Subcutaneous abdominal adipose tissue (tissue), 5 donors: ENCODE data around the gene UNC119.

ENCODE experiments used
- H3K27ac ChIP-seq: one replicate; pipeline ENCODE4 v1.7.0; 2013; ENCODE audit warnings: low read depth, mild to moderate bottlenecking, inconsistent platforms, low read length, moderate library complexity
- H3K27me3 ChIP-seq, 5 donors: one replicate each; pipeline ENCODE4 v1.7.0; 2013; ENCODE audit warnings: low read length in 5 of 5, inconsistent platforms in 1 of 5; ENCODE audit not compliant: control insufficient read depth in 5 of 5, insufficient read depth in 4 of 5
- H3K36me3 ChIP-seq, 5 donors: one replicate each; pipeline ENCODE4 v1.7.0; 2013; ENCODE audit warnings: low read length in 5 of 5; ENCODE audit not compliant: control insufficient read depth in 5 of 5, insufficient read depth in 5 of 5
- H3K4me1 ChIP-seq, 5 donors: one replicate each; pipeline ENCODE4 v1.7.0; 2013; ENCODE audit warnings: low read length in 5 of 5, mild to moderate bottlenecking in 3 of 5, moderate library complexity in 1 of 5; ENCODE audit not compliant: control insufficient read depth in 5 of 5, insufficient read depth in 5 of 5
- H3K4me3 ChIP-seq, 5 donors: one replicate each; pipeline ENCODE4 v1.7.0; 2013; ENCODE audit warnings: low read length in 5 of 5, low read depth in 1 of 5
- H3K9ac ChIP-seq, 5 donors: one replicate each; pipeline ENCODE4 v1.7.0; 2013; ENCODE audit warnings: low read length in 5 of 5, mild to moderate bottlenecking in 4 of 5, moderate library complexity in 3 of 5
- H3K9me3 ChIP-seq, 5 donors: one replicate each; pipeline ENCODE4 v1.7.0; 2013; ENCODE audit warnings: low read length in 5 of 5; ENCODE audit not compliant: control insufficient read depth in 5 of 5
- donor health status: healthy.
- donor health status: healthy.
- donor health status: healthy.
- donor health status: healthy.
- donor health status: healthy.

Gene UNC119

DNA sequence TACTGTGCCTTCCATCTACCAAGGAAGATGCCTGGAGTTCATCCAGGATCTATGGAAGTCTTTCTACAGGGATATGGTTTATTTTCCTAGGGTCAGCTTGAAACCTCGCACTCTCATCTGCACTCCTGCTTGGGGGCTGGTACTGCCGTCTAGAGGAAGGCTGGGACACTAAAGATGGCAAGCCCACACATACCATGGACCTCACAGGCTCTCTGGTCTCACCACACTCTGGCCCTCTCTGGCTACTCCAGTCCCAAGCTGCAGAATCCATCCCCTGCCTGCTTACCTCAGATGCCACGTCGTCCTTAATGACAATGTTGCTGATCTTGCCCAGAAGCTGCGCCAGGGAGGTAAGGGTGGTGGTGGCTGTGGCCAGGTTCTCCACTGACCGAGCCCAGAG lies 2.1 kb upstream of the UNC119 start:
- Histone ChIP-seq H3K9me3 (no peaks in the 10 kb centered on the region), H3K27ac (no peak overlapping the region), H3K4me3 (no peak overlapping the region), H3K27me3 (no peaks in the 10 kb centered on the region), H3K4me1 (peaks cover 7 to 28% (median 26%) of the 10 kb centered on the region in 5 donors), H3K36me3 (peaks cover 9 to 61% (median 55%) of the 10 kb centered on the region in 5 donors), H3K9ac (no peak overlapping the region)

DNA sequence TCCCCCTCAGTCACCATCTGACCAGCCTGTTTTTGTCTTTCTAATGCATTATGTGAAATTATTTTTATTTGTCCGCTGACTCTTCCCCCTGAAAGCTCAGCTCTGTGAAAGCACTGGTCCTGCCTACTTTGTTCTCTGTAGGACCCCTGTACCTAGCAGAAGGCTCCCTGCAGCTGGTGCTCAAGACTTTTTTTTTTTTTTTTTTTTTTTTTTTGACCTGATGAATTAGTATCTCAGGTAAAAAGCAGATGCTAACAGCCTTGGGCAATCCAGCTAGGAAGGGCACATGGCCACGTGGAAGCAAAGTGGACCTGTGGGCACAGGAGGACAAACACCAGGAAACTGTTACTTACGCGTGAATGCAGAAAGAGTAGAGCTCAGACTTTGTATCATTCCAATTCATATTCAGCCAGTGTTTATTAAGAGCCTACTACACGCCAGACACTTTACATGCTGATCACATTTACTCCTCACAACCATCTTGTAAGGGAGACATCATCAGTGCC lies 629 bp upstream of the UNC119 start:
- Histone ChIP-seq H3K27me3 (no peaks in the 10 kb centered on the region), H3K9me3 (no peaks in the 10 kb centered on the region), H3K27ac (no peak overlapping the region), H3K36me3 (peaks cover 6 to 48% (median 48%) of the 10 kb centered on the region in 5 donors), H3K9ac (no peak overlapping the region), H3K4me1 (peaks cover 7 to 34% (median 31%) of the 10 kb centered on the region in 5 donors), H3K4me3 (peak overlapping the region; percentile 49 to 73 (median 73))

GRCh38 chr17:28551421-28552175 lies 826 bp downstream of the UNC119 start:
- Histone ChIP-seq H3K27ac (peak overlapping the region; percentile 10), H3K9ac (peak overlapping the region; percentile 35 to 68 (median 52)), H3K36me3 (peaks cover 0 to 44% (median 41%) of the 10 kb centered on the region in 5 donors)

DNA sequence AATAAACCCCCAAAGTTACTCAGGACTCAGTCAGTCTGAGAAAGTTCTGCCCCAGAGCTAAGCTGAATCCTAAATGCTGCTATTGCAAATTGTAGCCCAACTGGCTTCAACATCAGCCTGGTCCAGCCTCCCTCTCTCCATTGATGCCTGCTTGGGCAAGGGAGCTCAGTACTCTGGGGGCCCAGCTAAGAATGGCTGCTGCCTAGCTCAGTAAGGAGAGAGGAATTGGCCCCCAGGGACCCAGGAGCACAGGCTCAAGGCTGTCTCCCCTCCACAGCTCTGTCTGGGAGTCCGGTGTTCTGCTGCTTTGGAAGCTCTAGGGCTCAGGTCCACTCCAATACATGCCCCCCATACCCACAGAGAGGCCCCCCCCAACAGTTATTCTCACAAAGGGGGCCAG lies 1.6 kb downstream of the UNC119 start:
- H3K4me3 ChIP-seq, result no peak overlapping the region
- H3K27ac ChIP-seq, result no peak overlapping the region
- no peaks in the 10 kb centered on the region for H3K27me3 ChIP-seq
- H3K4me1 ChIP-seq, result peaks cover 7 to 35% (median 32%) of the 10 kb centered on the region in 5 donors
- no peak overlapping the region for H3K9ac ChIP-seq
- H3K36me3 ChIP-seq, result peaks cover 0 to 43% (median 37%) of the 10 kb centered on the region in 5 donors
- H3K9me3 ChIP-seq, result no peaks in the 10 kb centered on the region

More at GRCh38 chr17:28551421-28552175, 826 bp downstream of the UNC119 start:
- peaks cover 7 to 35% (median 31%) of the 10 kb centered on the region in 5 donors for H3K4me1 ChIP-seq
- H3K9me3 ChIP-seq, result no peaks in the 10 kb centered on the region
- H3K4me3 ChIP-seq, result peak overlapping the region; percentile 67 to 78 (median 73)
- H3K27me3 ChIP-seq, result no peaks in the 10 kb centered on the region

GRCh38 chr17:28549236-28550132 lies 2.9 kb downstream of the UNC119 start:
- H3K4me1 ChIP-seq, result peaks cover 7 to 35% (median 32%) of the 10 kb centered on the region in 5 donors
- no peak overlapping the region for H3K27ac ChIP-seq
- no peak overlapping the region for H3K4me3 ChIP-seq
- H3K36me3 ChIP-seq, result peaks cover 0 to 30% (median 24%) of the 10 kb centered on the region in 5 donors
- H3K27me3 ChIP-seq, result no peaks in the 10 kb centered on the region
- H3K9me3 ChIP-seq, result no peaks in the 10 kb centered on the region
- H3K9ac ChIP-seq, result peak overlapping the region in 1 of 5 donors; percentile 50

DNA sequence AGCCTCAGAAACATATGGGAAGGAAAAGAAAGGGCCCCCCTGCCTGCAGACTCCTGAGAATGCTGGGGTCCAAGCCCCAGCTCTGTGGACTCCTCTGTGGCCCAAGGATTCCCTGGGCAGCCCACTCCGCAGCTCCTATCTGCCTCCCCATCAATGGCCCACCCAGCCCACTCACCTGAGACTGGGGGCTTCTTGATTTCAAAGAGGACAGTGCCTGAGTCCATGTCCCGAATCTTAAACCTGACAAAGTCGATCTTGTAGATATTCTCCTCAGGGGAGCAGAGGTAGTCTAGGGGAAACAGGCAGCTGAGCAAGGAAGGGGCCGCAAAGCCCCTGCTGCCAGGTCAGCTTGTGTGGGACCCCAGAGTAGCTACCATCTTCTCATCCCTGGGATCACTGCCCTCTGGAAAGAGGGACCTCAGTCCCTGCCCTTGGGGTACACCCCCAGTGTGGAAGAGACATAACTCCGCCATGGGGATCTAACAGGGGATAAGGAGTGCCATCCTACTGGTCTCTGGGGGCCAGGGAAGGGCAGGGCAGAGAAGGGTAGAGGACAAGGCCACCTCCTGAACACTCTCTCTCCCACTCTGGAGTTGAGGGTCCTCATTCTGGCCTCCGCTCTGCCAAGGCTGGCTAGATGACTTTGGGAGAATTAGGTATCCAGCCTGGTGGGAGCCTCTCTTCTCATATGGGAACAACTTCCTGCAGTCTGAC lies 3.9 kb downstream of the UNC119 start:
- Histone ChIP-seq H3K9me3 (no peaks in the 10 kb centered on the region), H3K4me3 (no peak overlapping the region), H3K27ac (no peak overlapping the region), H3K27me3 (no peaks in the 10 kb centered on the region), H3K4me1 (peaks cover 7 to 35% (median 32%) of the 10 kb centered on the region in 5 donors), H3K9ac (no peak overlapping the region), H3K36me3 (peaks cover 0 to 21% (median 15%) of the 10 kb centered on the region in 5 donors)

- Histone ChIP-seq H3K9ac (peak overlapping the region in 1 of 5 donors; percentile 27), H3K27ac (no peak overlapping the region), H3K9me3 (no peaks in the 10 kb centered on the region), H3K36me3 (peaks cover 0 to 18% (median 11%) of the 10 kb centered on the region in 5 donors), H3K27me3 (no peaks in the 10 kb centered on the region), H3K4me3 (no peak overlapping the region), H3K4me1 (peaks cover 7 to 34% (median 30%) of the 10 kb centered on the region in 5 donors)
Measured at GRCh38 chr17:28547623-28548416, 4.6 kb downstream of the UNC119 start.

GRCh38 chr17:28547096-28547622 lies 5.3 kb downstream of the UNC119 start:
- H3K27me3 ChIP-seq, result no peaks in the 10 kb centered on the region
- no peaks in the 10 kb centered on the region for H3K9me3 ChIP-seq

More at GRCh38 chr17:28547096-28547622, 5.3 kb downstream of the UNC119 start:
- H3K9ac ChIP-seq, result no peak overlapping the region
- no peak overlapping the region for H3K4me3 ChIP-seq
- H3K4me1 ChIP-seq, result peaks cover 5 to 31% (median 26%) of the 10 kb centered on the region in 5 donors
- peaks cover 0 to 18% (median 11%) of the 10 kb centered on the region in 5 donors for H3K36me3 ChIP-seq
- H3K27ac ChIP-seq, result no peak overlapping the region
